NCI-H446 treated with DMSO at 0.1 percent for 48 hours (cell line): ENCODE results near the gene UBAC1.

Experiments
- DNase-seq: peaks from one replicate; lab custom pipeline; 2025; lab: John Stamatoyannopoulos, UW

UBAC1 gene

DNA sequence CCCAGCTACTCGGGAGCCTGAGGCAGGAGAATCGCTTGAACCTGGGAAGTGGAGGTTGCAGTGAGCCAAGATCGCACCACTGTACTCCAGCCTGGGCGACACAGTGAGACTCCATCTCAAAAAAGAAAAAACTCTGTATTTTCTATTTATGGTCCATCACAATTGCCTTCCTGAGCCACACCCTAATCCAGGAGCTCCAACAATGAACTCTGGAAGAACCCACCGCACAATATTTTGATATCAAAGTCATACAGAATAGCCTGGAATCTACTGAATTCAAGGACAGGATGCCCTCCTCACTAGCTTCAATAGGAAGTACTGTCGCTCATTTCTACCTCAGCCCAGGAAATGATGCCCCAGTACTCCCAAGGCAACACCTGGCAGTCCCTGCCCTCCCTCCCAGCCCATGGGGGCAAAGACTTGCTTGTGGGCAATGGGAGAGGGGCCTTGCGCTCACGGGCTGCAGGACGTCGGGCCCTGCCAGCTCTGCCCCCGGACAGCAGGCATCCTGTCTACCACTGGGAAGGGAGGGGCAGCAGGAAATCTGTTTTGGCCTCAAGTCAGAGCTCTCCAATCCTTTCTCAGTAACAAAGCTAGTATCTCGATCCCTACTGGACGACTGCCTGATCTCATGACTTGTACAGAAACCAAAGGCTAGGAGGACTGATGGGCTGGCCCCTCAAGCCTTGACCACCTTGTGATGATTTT lies 19.7 kb downstream of the UBAC1 start:
- DNase-seq: no peak

DNA sequence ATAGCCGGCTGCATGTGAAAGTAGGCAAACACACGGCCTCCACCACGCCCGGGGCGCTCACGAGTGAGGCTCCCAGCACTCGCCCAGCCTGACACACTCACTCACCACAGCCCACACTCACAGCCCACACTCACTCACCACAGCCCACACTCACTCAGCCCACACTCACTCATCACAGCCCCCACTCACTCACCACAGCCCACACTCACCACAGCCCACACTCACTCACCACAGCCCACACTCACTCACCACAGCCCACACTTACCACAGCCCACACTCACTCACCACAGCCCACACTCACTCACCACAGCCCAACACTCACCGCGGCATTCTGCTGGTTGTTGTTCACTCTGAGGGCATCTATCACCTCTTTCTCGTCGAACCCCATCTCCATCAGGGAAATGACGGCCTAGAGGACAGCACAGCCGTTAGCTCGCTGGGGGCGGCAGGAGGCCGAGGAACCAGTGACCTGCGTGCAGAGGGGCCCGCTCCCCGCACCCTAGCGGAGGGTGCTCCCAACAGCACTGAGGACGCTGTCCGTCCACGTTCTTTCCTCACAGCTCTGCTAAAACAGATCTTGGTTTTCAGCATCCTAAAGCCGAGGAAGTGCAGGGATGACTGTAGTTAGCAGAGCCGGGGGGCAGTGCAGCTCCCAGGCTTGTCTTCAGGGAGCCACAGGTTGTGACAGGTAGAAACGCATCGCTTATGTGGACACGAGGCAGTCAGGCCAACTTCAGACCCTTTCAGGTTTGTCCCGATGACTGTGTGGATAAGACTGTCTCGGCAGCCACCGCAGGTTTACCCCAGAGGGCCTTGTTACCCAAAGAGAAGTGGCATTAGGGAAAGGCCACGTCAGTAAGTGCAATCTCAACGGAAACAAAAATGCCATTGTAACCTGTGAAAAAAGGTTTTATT lies 21.6 kb downstream of the UBAC1 start:
- no peak for DNase-seq

DNA sequence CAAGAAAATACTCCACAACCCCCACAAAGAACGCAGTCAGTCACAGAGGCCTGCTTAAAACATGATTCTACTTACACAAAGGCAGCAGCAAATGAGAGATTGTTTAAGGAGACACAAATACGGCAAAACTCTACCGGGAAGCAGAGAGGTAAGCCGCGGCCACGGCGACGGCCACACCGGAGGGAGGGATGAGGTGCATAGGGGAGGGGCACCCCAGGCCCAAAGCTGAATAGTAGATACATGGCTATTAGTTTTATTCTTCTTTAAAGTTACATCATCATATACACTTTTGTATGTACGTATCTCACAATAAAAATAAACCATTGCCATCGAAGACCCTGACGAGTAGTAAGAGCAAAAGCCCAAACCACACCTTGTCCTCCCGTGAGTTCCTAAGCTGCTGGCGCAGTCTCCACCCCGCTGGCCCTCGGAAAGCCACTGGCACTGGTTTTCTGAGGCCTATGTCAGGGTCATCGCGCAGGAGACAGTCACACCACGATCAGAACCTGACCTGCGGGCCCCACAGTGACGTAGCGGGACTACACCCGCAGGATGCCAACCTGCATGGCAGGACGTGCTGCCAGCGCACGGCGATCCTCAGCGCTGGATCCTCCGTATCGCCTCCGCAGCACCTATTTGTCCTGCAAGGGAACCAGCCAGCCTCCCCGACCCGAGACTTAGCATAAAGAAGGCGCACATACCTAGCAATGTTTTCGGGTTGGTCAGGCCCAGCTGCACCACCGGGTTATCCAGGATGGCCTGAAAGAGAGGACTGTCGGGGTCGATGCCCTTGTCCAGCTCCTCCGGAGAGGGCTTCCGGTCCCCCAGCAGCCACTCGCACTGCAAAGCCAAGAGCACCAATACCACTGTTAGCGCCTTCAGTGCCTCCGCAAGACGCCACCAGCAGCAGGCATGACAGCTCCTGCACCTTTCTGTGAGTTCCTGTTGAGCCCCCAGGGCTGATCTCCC lies 23.4 kb downstream of the UBAC1 start:
- no peak for DNase-seq

DNA sequence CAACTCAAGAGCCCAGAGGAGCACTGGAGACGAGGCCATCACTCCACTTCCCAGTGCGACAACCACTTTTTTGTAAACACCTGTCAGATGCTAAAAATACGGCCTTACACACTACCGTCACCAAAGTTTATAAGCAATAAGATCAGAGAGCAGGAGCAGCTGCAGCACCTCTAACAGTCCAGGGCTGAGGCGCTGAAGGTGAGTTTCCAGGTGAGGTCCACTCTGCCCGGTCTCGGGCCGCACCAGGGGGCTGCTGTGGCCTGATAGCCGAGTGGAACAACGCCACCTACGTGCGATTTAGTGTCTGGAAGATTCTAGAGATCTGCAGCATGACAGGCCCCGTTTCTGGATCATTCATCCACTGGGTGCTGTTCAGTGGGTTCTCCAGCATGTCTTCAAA lies 28.1 kb downstream of the UBAC1 start:
- DNase-seq: no peak

DNA sequence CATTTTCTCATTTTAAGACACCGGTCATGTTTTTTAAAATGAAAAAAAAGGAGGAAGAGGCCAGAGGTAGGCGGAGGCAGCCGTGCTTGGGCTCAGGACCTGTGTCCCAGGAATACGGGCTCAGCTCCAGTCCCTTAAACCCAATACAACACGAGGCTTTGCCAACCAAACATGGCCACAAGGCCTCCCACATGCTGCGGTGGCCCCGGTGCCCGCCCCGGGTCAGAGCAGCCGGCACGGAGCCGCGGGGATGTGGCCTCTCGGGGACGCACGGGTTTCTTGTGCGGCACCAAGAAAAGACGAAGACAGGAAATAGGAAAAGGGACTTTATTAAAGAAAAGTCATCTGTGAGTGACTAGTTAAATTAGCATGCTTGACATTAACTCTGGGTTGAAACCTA lies 28.5 kb downstream of the UBAC1 start:
- DNase-seq: no peak

DNA sequence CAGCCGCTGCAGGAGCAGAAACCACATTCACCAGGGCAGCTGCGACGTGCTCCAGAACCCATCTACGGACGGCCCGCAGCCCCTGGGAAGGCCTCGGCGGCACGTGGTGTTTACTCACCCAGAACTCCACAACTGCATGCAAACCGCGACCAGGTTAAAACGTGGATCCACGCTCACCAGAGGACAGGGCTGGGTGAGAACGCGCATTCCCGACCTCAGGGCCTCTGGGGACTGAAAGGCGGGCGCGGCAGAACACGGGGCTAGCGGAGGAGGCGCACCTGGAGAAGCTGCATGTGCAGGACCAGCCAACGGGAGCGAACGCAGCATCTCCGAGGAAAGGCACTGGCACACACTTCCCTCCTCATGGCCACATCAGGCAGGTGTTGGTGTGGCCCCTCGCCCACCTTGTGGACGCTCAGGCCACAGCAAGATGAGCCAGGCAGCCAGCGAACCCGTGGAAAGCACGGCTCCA lies 29.8 kb downstream of the UBAC1 start:
- no peak for DNase-seq

DNA sequence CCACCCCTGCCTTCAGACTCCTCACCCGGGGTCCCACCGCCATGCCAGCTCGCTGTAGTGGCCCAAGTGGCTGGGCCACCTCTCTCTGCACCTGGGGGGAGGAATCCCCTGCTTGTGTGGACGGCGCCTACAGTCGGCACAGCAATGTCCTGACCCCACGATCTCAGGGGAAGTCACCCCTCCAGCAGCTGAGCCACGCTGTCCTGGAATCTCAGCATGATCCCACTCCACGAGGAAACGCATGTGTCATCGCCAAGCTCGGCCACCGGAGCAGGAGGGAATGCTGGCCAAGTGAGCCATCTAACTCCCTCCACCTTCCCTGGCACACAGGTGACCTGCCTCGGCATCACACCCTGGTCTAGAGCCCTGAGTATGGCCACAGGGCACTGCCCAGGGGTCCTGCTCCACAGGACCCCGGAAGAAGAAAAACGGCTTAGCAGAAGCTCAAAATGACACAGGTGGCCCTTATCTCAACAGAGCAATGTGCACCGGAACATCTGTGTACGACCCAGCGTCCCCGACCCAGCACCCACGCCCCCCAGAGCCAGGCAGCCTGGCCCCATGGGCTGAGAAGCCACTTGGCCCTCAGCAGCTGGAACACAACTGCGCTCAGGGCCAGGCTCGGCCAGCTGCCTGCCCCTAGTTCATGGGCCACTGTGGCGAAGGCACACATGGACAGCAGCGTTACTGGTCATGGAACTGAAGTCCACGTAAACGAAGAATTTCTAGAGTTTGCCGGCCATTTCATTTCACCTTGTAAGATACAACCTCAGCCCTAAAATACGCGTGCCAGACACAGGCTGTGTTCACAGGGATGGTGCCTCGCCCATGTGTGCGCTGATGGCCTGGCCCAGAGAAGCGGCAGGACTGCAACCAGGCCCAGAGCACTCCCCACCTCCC lies 30.5 kb downstream of the UBAC1 start:
- DNase-seq: no peak

DNA sequence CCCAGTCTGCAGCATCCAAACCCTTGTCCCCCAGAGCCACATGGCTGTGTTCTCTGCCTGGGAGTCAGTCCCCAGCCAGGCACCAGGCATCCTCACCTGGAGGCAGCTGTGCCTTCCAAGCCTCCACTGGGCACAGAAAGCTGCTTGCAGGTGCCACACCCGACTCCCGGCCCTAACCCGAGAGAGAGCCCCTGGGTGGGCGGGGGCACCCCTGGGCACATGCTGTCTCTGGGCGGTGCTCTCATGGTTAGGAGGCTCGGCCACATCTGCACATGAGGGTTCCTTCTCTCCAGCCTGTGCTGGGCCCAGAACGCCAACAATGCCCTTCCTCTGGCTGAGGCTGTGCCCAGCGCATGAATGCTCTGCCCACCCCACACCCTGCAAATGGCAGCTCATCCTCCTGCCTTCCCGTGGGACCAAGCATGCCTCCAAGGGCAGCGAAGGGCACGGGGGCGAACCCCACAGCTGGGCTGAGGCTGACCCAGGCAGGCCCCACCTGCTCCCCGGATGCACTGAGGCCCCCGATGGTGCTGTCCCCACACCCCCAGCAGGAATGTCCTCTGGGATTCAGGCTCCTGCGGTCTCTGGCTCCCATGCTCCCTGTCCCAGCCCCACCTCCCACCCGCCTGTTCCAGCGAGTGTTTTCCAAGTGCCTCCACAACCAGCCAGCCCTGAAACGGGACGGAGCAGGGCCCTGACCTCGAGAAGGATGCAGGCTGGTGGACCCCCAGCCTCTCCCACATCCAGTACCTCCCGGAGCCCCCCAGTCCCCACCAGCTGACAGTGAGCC lies 31.3 kb downstream of the UBAC1 start:
- DNase-seq: no peak

DNA sequence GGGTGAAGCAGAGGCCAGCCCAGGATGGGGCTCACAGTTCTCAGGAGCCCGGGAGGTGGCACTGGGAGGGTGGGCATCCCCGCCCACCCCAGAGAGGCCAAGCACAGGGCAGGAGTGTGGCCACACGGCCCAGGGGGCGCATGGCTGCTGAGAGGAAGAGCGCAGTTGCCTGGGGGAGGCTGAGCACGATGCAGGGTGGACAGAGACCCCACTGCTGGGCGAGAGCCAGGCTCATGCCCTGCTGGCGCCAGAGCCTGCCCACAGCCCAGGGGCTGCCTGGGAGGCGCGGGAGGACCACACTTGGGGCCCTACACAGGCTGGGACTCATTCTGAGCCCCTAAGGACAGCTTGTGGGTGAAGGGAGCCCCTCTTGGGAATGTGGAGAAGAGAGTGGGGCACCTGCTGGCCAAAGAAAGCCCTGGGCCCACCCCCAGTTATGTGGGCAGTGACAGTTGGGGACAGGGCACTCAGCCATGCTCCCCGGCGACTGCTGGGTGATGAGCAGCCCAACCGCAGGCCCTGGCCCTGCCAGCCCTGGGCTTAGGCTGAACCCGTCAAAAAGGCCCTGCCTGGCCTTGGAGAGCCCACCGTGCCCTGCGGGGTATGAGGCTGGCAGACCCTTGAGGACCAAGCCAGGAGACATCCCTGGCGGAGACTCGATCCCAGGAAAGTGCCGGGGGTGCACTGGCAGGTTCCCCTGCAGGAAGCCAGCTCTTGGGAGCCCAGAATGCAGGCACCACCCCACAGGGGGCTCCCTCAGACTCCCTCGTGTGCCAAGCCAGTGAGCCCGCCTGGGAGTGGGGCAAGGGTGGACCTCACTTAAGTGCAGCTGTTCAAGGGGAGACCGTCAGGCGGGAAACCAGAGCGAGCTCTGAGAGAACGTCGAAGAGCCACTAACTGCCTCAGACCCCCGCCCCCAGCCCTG lies 32.2 kb downstream of the UBAC1 start:
- no peak for DNase-seq

DNA sequence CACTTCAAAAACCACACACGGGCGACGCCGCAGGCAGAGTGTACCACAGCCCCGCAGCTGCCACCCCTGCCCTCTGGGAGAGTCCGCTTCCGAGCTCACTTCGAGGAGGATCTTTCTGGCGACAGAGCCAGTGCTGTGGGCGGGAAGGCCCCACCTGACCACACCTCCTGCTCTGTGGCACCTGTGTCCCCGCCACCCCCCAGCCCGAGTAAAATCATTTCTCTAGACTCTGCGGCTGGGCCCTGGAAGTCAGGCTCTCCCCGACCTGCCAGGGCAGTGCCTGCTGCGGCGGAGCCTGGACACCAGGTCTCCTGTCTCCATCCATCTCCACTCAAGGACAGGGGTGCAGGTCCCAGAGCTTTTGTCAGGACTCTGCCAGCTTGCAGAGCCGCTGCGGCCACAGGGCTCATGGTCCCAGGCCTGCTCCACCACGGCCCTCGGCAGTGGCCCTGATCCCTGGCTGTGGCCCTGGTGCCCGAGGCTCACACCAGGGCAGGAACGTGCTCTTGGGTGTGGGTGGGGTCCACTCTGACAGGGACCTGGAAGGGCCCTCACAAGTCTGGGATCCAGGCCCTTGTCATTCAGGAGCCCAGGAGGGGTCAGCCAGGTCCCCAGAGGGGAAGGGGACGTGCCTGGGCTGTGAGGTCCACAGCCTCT lies 33.0 kb downstream of the UBAC1 start:
- DNase-seq: no peak

DNA sequence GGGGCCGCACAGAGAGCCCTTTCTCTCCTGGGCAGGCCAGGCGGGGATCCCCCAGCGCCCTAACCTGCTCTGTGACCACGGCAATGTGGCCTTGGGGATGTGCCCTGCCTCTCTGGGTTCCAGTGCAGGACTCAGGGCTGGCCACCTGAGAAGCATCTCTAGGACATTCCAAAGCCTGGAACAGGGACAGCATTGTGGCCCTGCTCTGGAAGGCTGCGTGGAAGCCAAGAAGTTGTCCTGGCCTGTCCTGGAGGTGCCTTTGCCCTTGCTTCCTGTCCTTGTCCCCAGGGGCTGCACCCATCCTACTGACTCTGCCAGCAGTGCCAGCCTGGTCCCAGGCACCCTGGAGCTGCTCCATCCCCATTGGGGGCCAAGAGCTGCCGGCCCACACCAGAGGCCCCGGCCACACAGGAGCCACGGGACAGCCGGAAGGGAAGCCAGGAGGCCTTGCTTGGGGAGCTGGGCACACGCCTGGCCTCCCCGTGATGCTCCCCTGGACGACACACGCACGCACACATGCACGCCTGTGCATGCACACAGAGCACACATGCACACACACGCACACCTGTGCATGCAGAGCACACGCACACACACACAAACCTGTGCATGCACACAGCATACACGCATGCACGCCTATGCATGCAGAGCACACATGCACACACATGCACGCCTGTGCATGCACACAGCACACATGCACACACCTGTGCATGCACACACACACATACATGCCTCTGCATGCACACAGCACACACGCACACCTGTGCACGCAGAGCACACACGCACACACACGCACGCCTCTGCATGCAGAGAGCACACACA lies 33.8 kb downstream of the UBAC1 start:
- no peak for DNase-seq

DNA sequence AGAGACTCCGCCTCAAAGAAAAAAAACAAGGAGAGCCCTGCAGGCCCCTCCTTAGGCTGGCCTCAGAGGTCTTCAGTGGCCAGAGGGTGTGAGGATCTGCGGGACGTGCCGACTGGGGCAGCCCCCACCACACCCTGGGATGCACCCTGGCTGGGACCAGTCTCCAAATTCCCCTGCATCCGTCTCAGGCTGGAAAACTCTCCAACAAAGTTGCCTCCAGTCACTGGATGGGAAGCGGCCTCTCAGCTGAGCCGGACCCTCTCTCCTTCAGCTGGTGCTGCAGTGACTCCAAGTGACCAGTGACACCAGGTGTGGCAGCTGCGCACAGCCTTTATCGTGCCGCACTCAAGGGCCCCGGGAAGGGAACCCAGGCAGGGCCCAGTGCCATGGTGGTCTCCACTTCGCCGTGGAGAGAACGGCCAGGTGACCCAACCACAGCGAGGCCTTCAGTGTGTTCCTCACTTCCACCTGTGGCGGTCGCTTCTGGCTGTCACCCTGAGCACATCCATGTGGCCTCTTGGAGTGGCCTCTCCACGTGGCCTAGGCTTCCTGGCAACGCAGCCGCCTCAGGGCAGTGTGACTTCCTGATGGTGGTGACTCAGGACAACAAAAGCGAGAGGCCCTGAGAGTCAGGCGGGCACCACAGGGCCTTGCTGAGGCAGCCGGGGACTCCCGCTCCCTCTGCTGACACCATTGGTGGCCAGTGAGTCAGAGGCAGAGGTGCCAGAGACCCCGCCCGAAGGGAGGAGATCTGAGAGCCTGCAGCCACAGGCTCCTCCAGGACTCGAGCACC lies 34.6 kb downstream of the UBAC1 start:
- no peak for DNase-seq

DNA sequence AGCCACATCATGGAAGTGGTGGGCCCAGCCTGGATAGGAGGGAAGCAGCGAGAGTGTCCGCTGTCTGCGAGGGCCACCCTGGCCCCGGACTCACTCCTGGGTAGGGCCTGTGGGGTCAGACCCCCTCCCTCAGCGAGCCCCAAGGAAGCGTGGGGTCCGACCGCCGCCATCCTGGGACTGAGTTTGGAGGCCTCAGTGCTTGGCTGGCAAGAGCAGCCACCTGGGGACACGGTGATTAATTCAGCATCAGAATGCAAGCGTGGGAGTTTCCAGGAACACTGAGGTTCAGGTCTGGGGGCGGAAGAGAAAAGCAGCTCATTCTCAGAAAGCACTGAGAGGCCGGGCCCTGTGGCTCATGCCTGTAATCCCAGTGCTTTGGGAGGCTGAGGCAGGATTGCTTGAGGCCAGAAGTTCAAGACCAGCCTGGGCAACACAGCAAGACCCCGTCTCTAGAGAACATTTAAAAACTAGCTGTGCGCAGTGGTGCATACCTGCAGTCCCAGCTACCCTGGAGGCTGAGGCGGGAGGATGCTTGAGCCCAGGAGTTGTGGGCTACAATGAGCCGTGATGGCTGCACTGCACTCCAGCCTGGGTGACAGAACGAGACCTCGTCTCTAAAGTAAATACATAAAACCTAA lies 35.6 kb downstream of the UBAC1 start:
- DNase-seq: no peak

DNA sequence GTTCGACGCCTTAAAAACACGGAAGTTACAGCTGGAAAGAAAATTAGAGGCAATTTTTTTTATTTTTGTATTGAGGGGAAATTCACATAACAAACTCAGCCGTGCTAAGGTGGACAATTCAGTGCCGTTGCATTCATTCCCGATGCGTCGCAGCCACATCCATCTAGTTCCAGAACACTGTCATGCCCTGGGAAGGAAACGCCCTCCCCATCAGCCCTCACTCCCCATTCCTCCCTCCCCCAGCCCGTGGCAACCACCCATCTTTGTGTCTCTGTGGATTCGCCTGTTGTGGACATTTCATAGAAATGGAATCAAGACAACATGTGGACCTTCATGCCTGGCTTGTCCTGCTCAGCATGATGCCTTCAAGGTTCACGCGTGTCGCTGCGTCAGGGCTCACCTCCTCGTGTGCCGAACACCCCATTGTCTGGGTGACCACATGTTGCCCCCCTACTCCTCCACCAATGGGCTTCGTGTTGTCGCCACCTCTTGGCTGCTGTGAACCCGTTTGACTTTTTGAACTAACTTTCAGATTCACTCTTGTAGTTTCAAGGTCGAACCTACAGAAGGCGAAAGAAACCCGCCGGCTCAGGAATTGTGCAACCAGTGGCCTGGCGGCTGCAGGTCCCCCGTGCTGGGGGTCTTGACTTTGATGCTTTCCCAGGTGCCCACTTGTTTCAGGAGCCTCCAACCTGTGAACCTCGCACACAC lies 36.4 kb downstream of the UBAC1 start:
- DNase-seq: no peak

DNA sequence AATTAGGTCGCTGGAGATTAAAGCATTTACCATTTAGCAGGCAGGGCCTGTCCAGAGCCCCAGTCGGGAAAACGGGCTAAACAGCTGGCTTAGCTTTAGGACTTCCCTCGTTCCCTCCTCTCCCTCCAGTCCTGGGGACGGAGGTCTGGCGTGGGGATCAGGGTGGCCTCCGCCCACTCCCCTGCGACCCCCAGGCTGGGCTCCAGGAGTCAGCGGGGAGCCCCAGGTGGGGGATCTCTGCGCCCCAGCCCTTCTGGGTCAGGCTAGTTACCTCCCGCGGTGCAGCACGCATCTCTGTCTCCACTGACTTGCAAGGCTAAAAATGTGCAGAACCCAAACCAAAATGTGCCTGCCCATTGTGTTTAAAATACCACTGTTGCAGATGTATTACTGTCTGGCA lies 37.7 kb downstream of the UBAC1 start:
- DNase-seq: no peak
